GM19023 (cell line): ENCODE results near the gene IFNA13.

Experiments used
- ATAC-seq: cut with Tn5 transposase; IDR thresholded peaks from one replicate; pipeline ENCODE4 v1.9.1; 2021; ENCODE audit warnings: mild to moderate bottlenecking, moderate library complexity; ENCODE audit not compliant: unreplicated experiment

Gene IFNA13

DNA sequence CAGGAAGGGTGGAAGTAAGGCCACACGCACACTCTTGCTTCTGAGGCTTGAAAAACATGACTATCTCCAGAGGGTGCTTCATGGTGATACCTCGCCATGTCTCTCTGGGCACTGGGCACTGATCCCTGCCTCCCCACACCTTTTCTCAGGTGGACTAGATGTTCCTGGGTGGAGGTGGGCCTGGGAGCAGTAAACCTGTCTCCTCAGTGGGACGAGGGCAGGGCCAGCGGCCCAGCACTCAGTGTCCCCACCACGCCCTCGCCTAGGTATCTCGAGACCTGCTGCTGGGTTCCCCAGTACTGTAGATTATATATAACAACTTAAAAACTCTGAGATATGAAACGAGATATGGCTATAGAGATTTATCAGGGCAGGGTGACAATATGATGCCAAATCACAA lies 5.6 kb downstream of the IFNA13 start:
- no peak for ATAC-seq

- peak; percentile 94 for ATAC-seq
Measured at GRCh38 chr9:21357479-21358460, 10.1 kb downstream of the IFNA13 start.

DNA sequence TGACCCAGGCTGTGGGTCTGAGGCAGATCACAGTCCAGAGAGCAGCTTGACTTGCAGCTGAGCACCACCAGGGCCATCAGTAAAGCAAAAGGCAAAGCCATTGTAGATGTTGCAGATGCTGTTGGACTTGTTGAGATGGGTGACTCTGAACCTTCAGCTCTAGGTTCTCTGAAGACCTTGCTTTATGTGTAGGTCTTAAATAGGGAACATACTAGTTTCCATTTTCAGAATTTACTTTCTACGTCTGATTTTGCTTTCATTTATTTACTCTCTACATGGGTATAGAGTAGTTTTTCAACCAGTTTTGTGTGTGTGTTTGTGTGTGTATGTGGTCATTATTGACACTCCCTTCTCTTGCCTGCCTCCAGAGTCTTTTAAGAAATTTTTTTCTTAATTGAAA lies 17.1 kb downstream of the IFNA13 start, which contains the start of gene IFNA6:
TSS of gene IFNA6 (minus strand) at position 101 of the 400 bp plus-strand sequence. CDS start at position 101, 0 bp downstream.
- ATAC-seq = no peak

GRCh38 chr9:21348430-21348970 lies 19.4 kb downstream of the IFNA13 start:
- no peak for ATAC-seq

DNA sequence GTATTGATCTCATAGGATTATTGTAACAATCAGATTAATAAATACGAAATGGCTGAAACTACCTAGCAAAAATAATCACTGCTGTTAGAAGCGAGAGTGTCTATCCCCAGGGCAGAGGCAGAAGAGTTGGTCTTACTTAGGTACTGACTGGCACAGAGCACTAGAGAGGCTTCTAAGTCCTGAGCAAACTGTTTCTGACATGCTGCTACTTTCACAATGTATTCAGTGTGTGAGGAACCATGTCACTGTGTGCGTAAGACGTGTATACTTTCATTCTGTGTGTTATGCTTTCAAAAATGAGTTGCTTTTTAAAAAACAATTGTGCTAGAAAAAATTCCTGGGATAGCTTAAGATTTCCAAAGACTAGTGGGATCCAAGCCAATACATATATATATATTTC lies 27.1 kb downstream of the IFNA13 start:
- no peak for ATAC-seq

GRCh38 chr9:21336457-21336856 lies 31.4 kb downstream of the IFNA13 start:
- ATAC-seq = no peak

DNA sequence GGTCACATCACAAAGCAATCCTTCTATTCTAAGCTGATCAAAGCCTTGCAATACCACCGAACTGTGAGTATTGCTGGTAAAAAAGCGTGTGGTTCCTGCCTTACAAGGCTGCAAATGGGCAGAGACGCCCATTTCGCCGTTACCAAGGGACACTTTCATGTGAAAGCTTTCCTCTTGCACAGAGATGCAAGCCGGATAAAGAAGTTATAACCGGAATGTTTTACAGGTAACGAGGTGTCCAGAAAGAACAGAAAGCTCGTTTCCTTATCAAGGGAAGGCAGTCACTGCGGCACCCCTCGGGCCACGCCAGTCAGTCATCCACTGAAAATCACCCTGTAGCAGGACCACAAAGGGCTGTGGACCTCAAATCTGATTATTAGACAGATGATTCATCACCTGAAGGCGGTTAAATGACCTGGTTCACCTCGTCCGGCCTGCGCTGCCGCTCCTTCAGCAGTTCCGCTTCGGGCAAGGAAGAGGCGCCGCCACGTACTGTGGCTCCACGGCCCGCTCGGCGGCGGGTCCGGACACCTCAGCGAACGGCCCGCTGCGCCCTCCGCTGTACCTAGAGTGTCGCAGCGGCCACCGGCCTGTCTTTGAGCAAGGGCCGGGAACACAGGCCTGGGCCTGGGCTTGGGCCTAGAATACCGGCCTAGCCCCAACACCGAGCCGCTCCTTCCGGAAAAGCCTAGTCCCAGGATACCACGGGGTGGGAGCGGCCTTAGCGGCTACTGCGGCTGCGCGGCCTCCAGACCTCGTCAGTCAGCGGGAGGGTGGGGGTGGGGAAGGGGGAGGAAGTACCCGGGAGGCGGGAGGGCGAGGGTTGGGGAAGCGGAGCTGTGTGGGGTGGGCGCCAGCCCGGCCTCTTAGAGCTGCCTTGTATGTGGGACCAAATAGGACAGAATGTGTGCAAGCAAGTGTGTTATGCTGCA lies 32.9 kb downstream of the IFNA13 start, which contains the start of gene KLHL9:
TSS of gene KLHL9 (minus strand) at position 704 of the 932 bp plus-strand sequence. CDS start at position 159, 545 bp downstream.
- ATAC-seq = peak; percentile 94

- no peak for ATAC-seq
Measured at GRCh38 chr9:21333226-21333625, 34.6 kb downstream of the IFNA13 start.

- ATAC-seq = no peak
Measured at GRCh38 chr9:21331676-21332402, 36.0 kb downstream of the IFNA13 start.

DNA sequence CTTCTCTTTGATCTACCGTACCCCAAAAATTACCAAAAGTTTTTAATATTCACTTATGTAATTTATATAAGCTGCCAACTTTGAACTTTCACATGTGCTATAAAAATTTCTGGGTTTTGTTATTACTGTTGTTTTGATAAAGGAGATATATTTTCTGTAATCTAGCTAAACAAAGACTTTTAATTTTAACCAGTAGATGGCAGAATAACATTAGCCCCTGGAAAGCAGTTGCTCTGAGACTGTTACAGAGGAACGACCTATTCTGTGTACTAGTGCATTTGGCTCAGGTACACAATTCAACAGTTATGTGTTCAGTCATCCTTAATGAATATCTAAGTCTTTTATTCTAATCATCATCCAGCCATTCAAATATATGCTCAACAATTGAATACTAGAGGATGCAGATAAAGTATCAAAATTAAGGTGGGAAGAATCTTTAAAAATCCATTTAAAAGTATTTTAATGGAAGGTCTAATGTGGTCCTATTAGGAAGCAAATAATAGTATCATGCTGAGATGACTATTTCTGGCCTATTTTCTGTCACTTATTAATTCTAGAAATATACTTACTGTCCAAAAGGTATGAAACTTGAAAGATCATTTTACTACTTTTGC lies 41.2 kb downstream of the IFNA13 start:
- no peak for ATAC-seq

- no peak for ATAC-seq
Measured at GRCh38 chr9:21324047-21324446, 43.8 kb downstream of the IFNA13 start.

DNA sequence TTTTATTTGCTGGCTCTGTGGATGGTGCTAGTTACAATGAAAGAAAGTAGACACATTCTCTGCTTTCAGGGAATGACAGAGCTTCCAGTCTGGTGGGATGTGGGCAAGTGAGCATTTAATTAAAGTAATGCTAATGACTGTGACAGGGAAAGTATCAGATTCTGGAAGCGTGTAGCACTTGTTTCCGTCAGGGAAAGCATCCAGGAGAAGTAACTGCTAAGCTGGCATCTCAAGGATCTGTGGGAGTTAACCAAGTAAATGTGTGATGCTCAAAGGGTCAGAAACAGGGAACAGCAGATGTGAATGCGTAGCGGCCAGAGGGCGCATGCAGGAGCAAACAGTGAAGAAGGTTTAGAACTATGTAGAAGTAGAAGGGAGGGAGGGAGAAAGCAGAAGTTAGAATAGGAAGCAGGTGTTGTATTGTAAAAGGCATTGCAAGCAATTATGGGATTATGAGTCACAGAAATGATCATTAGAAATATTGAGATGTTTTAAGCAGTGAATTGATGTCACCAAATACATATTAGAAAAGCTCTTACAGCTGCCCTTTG lies 44.9 kb downstream of the IFNA13 start:
- ATAC-seq = no peak

GRCh38 chr9:21320465-21320864 lies 47.4 kb downstream of the IFNA13 start:
- no peak for ATAC-seq

GRCh38 chr9:21317956-21318923 lies 49.6 kb downstream of the IFNA13 start:
- peak; percentile 65 for ATAC-seq
